B cell (primary cell): ENCODE data around the gene TRIOBP.

Experiments
- CTCF ChIP-seq: fragments of 200-600 bp; IDR thresholded peaks from one replicate; pipeline ENCODE4 v1.8.0; 2022; ENCODE audit warnings: antibody characterized with exemption, mild to moderate bottlenecking
- EZH2 ChIP-seq: IDR thresholded peaks from 2 replicates; pipeline ENCODE4 v1.6.1; 2012; ENCODE audit warnings: borderline replicate concordance, low read depth, mild to moderate bottlenecking, moderate library complexity, low read length; ENCODE audit not compliant: insufficient read depth, poor library complexity, severe bottlenecking

GRCh38 chr22:37782340-37783168 is 85.7 kb downstream of the TRIOBP start:
- TF ChIP-seq CTCF (no peak), EZH2 (no peak)
